IPS-18c (cell line): ENCODE data around the gene C12orf75.

Source experiments
- H3K4me3 ChIP-seq: 2 replicates; pipeline ENCODE4 v1.7.0; 2013; ENCODE audit warnings: low read depth, mild to moderate bottlenecking, low read length, moderate library complexity; ENCODE audit not compliant: insufficient read depth
- H3K9me3 ChIP-seq: one replicate; pipeline ENCODE4 v1.6.1; 2013; ENCODE audit warnings: mild to moderate bottlenecking, low read length, moderate library complexity; ENCODE audit not compliant: control insufficient read depth, insufficient read depth

Gene C12orf75

GRCh38 chr12:105348561-105348960 lies 18.1 kb downstream of the C12orf75 start:
- Histone ChIP-seq H3K9me3 (no peaks in the 10 kb centered on the region), H3K4me3 (no peak overlapping the region)

- no peaks in the 10 kb centered on the region for H3K9me3 ChIP-seq
- H3K4me3 ChIP-seq: no peak overlapping the region
Measured at GRCh38 chr12:105349138-105349537, 18.6 kb downstream of the C12orf75 start.

GRCh38 chr12:105351523-105351922 lies 21.0 kb downstream of the C12orf75 start:
- Histone ChIP-seq H3K4me3 (no peak overlapping the region), H3K9me3 (peaks cover 4% of the 10 kb centered on the region)

- Histone ChIP-seq H3K9me3 (peaks cover 4% of the 10 kb centered on the region), H3K4me3 (no peak overlapping the region)
Measured at GRCh38 chr12:105352052-105352451, 21.6 kb downstream of the C12orf75 start.

- Histone ChIP-seq H3K4me3 (no peak overlapping the region), H3K9me3 (peaks cover 4% of the 10 kb centered on the region)
Measured at GRCh38 chr12:105352940-105353635, 22.6 kb downstream of the C12orf75 start.

- Histone ChIP-seq H3K4me3 (no peak overlapping the region), H3K9me3 (peaks cover 4% of the 10 kb centered on the region)
Measured at GRCh38 chr12:105355752-105356151, 25.3 kb downstream of the C12orf75 start.

- Histone ChIP-seq H3K9me3 (peaks cover 4% of the 10 kb centered on the region), H3K4me3 (no peak overlapping the region)
Measured at GRCh38 chr12:105357162-105357691, 26.7 kb downstream of the C12orf75 start.

- peaks cover 4% of the 10 kb centered on the region for H3K9me3 ChIP-seq
- no peak overlapping the region for H3K4me3 ChIP-seq
Measured at GRCh38 chr12:105358789-105359188, 28.3 kb downstream of the C12orf75 start.

GRCh38 chr12:105359856-105360255 lies 29.4 kb downstream of the C12orf75 start:
- Histone ChIP-seq H3K9me3 (peaks cover under 1% of the 10 kb centered on the region), H3K4me3 (no peak overlapping the region)

- Histone ChIP-seq H3K4me3 (no peak overlapping the region), H3K9me3 (no peaks in the 10 kb centered on the region)
Measured at GRCh38 chr12:105363890-105364289, 33.4 kb downstream of the C12orf75 start.

GRCh38 chr12:105365231-105365630 lies 34.7 kb downstream of the C12orf75 start:
- H3K9me3 ChIP-seq: no peaks in the 10 kb centered on the region
- H3K4me3 ChIP-seq: no peak overlapping the region

GRCh38 chr12:105368047-105368646 lies 37.7 kb downstream of the C12orf75 start:
- Histone ChIP-seq H3K9me3 (no peaks in the 10 kb centered on the region), H3K4me3 (no peak overlapping the region)

- Histone ChIP-seq H3K9me3 (no peaks in the 10 kb centered on the region), H3K4me3 (no peak overlapping the region)
Measured at GRCh38 chr12:105369014-105369413, 38.5 kb downstream of the C12orf75 start.

- H3K9me3 ChIP-seq: no peaks in the 10 kb centered on the region
Measured at GRCh38 chr12:105374303-105374702, 43.8 kb downstream of the C12orf75 start.

GRCh38 chr12:105377077-105377476 lies 46.6 kb downstream of the C12orf75 start:
- Histone ChIP-seq H3K4me3 (no peak overlapping the region), H3K9me3 (no peaks in the 10 kb centered on the region)

More at GRCh38 chr12:105374303-105374702, 43.8 kb downstream of the C12orf75 start:
- H3K4me3 ChIP-seq: no peak overlapping the region

GRCh38 chr12:105378911-105379310 lies 48.4 kb downstream of the C12orf75 start:
- Histone ChIP-seq H3K9me3 (no peaks in the 10 kb centered on the region), H3K4me3 (no peak overlapping the region)

- Histone ChIP-seq H3K4me3 (no peak overlapping the region), H3K9me3 (no peaks in the 10 kb centered on the region)
Measured at GRCh38 chr12:105382771-105383622, 52.5 kb downstream of the C12orf75 start.

- H3K9me3 ChIP-seq: no peaks in the 10 kb centered on the region
- H3K4me3 ChIP-seq: no peak overlapping the region
Measured at GRCh38 chr12:105384220-105384619, 53.7 kb downstream of the C12orf75 start.
